Hepatocyte (in vitro differentiated cells): Measurements from ENCODE around the gene AS3MT. TPM values are rescaled to one million over a fixed set of nuclear protein-coding genes. Genes with fewer than 3 reads are reported as not detected.

ENCODE experiments used
- DNase-seq: peaks from one replicate; pipeline ENCODE4 v3.0.0-alpha.2; 2016; ENCODE audit warnings: low spot score
- H2AFZ ChIP-seq: fragments of 200-600 bp; sonication (generic); 2 replicates; pipeline ENCODE4 v1.6.0; 2016; ENCODE audit warnings: antibody characterized with exemption, mild to moderate bottlenecking
- H3K27ac ChIP-seq: fragments of 200-600 bp; sonication (generic); 2 replicates; pipeline ENCODE4 v1.5.1; 2016; ENCODE audit warnings: mild to moderate bottlenecking
- H3K27me3 ChIP-seq: fragments of 200-600 bp; sonication (generic); 2 replicates; pipeline ENCODE4 v1.6.1; 2016
- H3K36me3 ChIP-seq: fragments of 200-600 bp; sonication (generic); replicated peaks from 2 replicates; pipeline ENCODE4 v1.5.1; 2016; ENCODE audit warnings: low read depth; ENCODE audit not compliant: insufficient read depth
- H3K4me1 ChIP-seq: fragments of 200-600 bp; sonication (generic); 2 replicates; pipeline ENCODE4 v1.5.1; 2016; ENCODE audit warnings: mild to moderate bottlenecking, moderate library complexity; ENCODE audit not compliant: insufficient read depth
- H3K4me2 ChIP-seq: fragments of 200-600 bp; sonication (generic); 2 replicates; pipeline ENCODE4 v1.6.0; 2016
- H3K4me3 ChIP-seq: fragments of 200-600 bp; sonication (generic); 2 replicates; pipeline ENCODE4 v1.5.1; 2016; ENCODE audit warnings: mild to moderate bottlenecking
- H3K79me2 ChIP-seq: fragments of 200-600 bp; sonication (generic); 2 replicates; pipeline ENCODE4 v1.6.0; 2017; ENCODE audit warnings: mild to moderate bottlenecking
- H3K9me2 ChIP-seq: fragments of 200-600 bp; sonication (generic); replicated peaks from 2 replicates; pipeline ENCODE4 v1.6.0; 2017; ENCODE audit warnings: mild to moderate bottlenecking; ENCODE audit not compliant: insufficient read depth
- H3K9me3 ChIP-seq: fragments of 200-600 bp; sonication (generic); 2 replicates; pipeline ENCODE4 v1.5.1; 2016; ENCODE audit warnings: low read depth, mild to moderate bottlenecking
- H4K20me1 ChIP-seq: fragments of 200-600 bp; sonication (generic); 2 replicates; pipeline ENCODE4 v1.6.0; 2016; ENCODE audit warnings: mild to moderate bottlenecking; ENCODE audit not compliant: insufficient read depth, poor library complexity, severe bottlenecking
- EZH2 ChIP-seq: fragments of 200-600 bp; sonication (generic); IDR thresholded peaks from 2 replicates; pipeline ENCODE4 v1.6.1; 2016; ENCODE audit warnings: antibody characterized with exemption, mild to moderate bottlenecking, borderline replicate concordance
- EZH2phosphoT487 ChIP-seq: fragments of 200-600 bp; sonication (generic); IDR thresholded peaks from one replicate; pipeline ENCODE4 v1.6.1; 2018; ENCODE audit warnings: antibody characterized with exemption, mild to moderate bottlenecking, low read depth, moderate library complexity; ENCODE audit not compliant: unreplicated experiment, severe bottlenecking
- WGBS: methylation state at CpG from one replicate; pipeline ENCODE4 v1.1.6; 2016; ENCODE audit warnings: low lambda C conversion rate; ENCODE audit errors: missing lambda C conversion rate; 5-methylcytosine and 5-hydroxymethylcytosine counted together
- polyA plus RNA-seq: library from polyadenylated mRNA; unstranded; fragments of >200 nt; fragmentation: Nextera tagmentation; extraction: Ambion mirVana; gene quantifications from 2 replicates; pipeline ENCODE4 v1.2.1, GENCODE V29; 2016
- total RNA-seq: library from RNA; depleted of rRNA; stranded (reverse); fragments of >200 nt; gene quantifications from 2 replicates; pipeline ENCODE4 v1.2.3, GENCODE V29; 2014
- TF ChIP-seq, protein P1 (sequence below): fragments of 200-600 bp; sonication (generic); IDR thresholded peaks from 2 replicates; pipeline ENCODE4 v1.5.1; 2016; ENCODE audit warnings: antibody characterized with exemption, mild to moderate bottlenecking; ENCODE audit not compliant: poor library complexity

The AS3MT gene
- total and polyA plus RNA-seq, 2 experiments from 2014 or later, result 3.8 to 9.0 TPM

DNA sequence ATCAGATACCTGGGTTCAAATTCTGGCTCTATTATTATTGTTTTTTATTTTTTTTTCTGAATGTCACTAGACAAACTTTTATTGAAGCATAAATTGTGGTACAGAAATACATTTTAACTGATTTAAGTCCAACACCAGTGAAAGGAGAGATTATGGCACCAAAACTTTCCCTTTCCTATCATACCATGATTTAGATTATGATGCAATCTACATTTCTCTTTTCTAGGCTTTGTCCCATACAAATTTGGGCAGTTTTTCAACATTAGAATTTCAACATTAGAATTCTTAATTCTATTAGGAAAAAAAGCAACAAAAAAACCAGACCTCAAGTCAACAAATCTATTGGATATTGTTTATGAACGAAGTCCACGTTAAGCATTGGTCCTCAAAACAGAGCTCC is 11.0 kb downstream of the AS3MT start:
- Histone ChIP-seq H3K4me3 (no peak overlapping the region), H3K4me1 (no peaks in the 10 kb centered on the region), H3K36me3 (no peaks in the 10 kb centered on the region), H3K27ac (no peak overlapping the region), H3K27me3 (no peaks in the 10 kb centered on the region), H2AFZ (no peak overlapping the region), H3K4me2 (no peak overlapping the region), H3K9me3 (no peaks in the 10 kb centered on the region), H3K9me2 (no peaks in the 10 kb centered on the region), H4K20me1 (no peaks in the 10 kb centered on the region), H3K79me2 (no peaks in the 10 kb centered on the region)
- no peak for DNase-seq
- 97% methylated on average over 2 of the region's 2 CpGs for WGBS
- no peak for TF ChIP-seq EZH2
- TF ChIP-seq, protein P1, sequence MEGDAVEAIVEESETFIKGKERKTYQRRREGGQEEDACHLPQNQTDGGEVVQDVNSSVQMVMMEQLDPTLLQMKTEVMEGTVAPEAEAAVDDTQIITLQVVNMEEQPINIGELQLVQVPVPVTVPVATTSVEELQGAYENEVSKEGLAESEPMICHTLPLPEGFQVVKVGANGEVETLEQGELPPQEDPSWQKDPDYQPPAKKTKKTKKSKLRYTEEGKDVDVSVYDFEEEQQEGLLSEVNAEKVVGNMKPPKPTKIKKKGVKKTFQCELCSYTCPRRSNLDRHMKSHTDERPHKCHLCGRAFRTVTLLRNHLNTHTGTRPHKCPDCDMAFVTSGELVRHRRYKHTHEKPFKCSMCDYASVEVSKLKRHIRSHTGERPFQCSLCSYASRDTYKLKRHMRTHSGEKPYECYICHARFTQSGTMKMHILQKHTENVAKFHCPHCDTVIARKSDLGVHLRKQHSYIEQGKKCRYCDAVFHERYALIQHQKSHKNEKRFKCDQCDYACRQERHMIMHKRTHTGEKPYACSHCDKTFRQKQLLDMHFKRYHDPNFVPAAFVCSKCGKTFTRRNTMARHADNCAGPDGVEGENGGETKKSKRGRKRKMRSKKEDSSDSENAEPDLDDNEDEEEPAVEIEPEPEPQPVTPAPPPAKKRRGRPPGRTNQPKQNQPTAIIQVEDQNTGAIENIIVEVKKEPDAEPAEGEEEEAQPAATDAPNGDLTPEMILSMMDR, result no peak
- no peak for TF ChIP-seq EZH2phosphoT487

DNA sequence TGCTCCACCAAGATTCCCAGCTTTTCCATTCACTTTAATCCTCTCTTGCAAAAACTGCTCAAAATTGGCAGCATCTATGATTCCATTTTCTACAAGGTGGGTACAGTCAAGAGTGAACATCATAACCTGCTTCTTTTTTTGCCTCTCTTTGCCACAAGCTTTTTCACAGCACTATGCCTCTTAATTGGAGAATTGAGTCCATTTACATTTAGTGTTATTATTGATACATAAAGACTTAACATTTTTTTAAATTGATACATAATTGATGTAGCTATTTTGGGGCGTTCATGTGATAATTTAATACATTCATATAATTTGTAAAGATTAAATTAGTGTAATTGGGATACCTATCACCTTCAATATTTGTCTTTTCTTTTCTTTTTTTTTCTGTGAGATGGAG is 18.8 kb downstream of the AS3MT start:
- Histone ChIP-seq H3K9me2 (no peaks in the 10 kb centered on the region), H3K27me3 (no peaks in the 10 kb centered on the region), H3K4me3 (no peak overlapping the region), H3K79me2 (no peaks in the 10 kb centered on the region), H3K36me3 (no peaks in the 10 kb centered on the region), H3K4me2 (no peak overlapping the region), H3K4me1 (no peaks in the 10 kb centered on the region), H4K20me1 (no peaks in the 10 kb centered on the region), H3K9me3 (no peaks in the 10 kb centered on the region), H2AFZ (no peak overlapping the region), H3K27ac (no peak overlapping the region)
- 95% methylated on average over 1 of the region's 1 CpG for WGBS
- TF ChIP-seq, protein P1, result no peak
- no peak for TF ChIP-seq EZH2
- TF ChIP-seq EZH2phosphoT487, result no peak
- no peak for DNase-seq

DNA sequence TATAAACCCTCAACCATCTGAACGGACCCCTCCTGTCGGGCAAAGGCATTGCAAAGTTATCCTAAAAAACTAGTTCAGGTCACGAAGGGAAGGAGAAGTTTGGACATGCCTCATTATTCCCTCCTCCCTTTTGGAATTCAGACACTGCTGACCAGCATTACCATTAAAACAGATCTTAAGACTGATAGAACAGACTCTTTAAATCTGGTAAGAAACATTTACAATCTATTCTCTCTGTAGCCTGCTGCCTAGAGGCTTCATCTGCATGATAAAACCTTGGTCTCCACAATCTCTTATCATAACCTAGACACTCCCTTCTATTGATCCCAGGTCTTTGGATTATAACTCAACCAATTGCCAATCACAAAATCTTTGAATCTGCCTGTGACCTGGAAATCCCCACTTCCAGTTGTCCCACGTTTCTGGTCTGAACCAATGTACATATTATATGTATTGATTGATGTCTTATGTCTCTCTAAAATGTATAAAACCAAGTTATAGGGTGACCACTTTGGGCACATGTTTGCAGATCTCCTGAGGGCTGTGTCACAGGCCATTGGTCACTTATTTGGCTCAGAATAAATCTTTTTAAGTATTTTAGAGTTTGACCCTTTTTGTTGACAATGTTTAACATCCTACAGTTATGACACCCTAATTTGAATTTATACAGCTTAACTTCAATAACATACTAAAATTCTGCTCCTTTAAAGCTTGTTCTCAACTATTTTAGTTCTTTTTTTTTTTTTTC is 25.4 kb downstream of the AS3MT start:
- Histone ChIP-seq H4K20me1 (no peaks in the 10 kb centered on the region), H3K9me2 (no peaks in the 10 kb centered on the region), H3K4me3 (no peak overlapping the region), H3K27me3 (no peaks in the 10 kb centered on the region), H3K4me1 (no peaks in the 10 kb centered on the region), H3K36me3 (no peaks in the 10 kb centered on the region), H3K79me2 (no peaks in the 10 kb centered on the region), H3K4me2 (no peak overlapping the region), H3K27ac (no peak overlapping the region), H3K9me3 (no peaks in the 10 kb centered on the region), H2AFZ (no peak overlapping the region)
- no peak for TF ChIP-seq EZH2phosphoT487
- no peak for TF ChIP-seq EZH2
- TF ChIP-seq, protein P1, result no peak
- WGBS, result 86% methylated on average over 4 of the region's 4 CpGs
- no peak for DNase-seq
